ENCODE data around the gene ARHGDIG.
A peak's percentile ranks its signal among the peaks of the same experiment; 100 is the strongest.

ARHGDIG gene

DNA sequence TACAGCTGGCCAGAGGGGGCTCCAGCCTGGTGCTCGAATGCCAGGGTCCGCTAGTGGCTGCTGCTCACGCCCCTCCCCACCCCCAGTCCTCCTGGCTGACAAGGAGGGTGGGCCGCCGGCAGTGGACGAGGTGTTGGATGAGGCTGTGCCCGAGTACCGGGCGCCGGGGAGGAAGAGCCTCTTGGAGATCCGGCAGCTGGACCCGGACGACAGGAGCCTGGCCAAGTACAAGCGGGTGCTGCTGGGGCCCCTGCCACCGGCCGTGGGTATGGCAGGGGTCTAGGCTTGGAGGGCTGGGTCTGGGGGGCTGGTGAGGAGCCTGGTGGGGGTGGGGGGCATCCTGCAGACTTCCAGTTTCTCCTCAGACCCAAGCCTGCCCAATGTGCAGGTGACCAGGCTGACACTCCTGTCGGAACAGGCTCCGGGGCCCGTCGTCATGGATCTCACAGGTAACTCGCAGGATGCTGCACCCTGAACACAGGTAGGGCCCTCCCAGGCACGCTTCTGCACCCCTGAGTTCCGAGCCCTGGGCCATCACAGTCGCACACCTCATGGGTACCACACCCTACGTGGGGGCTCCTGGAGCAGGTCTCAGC is 1.4 kb downstream of the ARHGDIG start:
- DNase-seq, result no peak

GRCh38 chr16:282491-282890 is 2.1 kb downstream of the ARHGDIG start:
- no peak for DNase-seq

DNA sequence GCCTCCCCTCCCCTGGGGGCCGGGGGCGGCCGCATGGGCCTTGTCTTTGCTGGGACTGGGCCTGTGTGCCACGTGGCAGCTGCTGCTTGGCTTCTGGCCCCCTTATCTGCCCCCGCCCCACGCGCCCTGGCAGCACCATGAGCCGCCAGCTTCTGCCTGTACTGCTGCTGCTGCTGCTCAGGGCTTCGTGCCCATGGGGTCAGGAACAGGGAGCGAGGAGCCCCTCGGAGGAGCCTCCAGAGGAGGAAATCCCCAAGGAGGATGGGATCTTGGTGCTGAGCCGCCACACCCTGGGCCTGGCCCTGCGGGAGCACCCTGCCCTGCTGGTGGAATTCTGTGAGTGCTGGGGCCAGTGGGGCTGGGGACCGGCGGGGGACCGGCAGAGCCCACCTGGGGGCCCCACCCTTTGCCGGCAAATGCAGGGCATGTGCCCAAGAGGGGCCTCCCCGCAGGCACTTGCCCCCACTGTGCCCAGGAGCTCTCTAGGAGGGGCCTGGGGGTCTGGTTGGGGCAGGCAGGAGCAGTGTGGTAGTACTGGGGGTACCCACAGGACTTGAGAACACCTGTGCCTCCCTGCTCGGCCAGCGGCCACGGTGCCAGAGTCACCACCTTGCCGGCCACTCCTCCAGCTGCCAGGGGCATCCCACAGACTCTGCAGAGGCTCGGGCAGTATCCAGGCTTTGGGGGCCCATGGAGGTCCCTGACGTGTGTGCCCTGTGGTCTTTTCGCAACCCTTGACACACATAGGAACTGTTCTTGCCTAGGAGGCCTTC is 2.8 kb downstream of the ARHGDIG start, which contains the start of gene PDIA2:
Gene PDIA2 (plus strand): TSS at position 132 of the 773 bp plus-strand sequence. CDS start 6 bp downstream, at position 138.
- no peak for DNase-seq

- DNase-seq, result no peak
Observed at GRCh38 chr16:284204-285120, 4.1 kb downstream of the ARHGDIG start.

- DNase-seq, result no peak
Observed at GRCh38 chr16:285146-286055, 5.0 kb downstream of the ARHGDIG start.

DNA sequence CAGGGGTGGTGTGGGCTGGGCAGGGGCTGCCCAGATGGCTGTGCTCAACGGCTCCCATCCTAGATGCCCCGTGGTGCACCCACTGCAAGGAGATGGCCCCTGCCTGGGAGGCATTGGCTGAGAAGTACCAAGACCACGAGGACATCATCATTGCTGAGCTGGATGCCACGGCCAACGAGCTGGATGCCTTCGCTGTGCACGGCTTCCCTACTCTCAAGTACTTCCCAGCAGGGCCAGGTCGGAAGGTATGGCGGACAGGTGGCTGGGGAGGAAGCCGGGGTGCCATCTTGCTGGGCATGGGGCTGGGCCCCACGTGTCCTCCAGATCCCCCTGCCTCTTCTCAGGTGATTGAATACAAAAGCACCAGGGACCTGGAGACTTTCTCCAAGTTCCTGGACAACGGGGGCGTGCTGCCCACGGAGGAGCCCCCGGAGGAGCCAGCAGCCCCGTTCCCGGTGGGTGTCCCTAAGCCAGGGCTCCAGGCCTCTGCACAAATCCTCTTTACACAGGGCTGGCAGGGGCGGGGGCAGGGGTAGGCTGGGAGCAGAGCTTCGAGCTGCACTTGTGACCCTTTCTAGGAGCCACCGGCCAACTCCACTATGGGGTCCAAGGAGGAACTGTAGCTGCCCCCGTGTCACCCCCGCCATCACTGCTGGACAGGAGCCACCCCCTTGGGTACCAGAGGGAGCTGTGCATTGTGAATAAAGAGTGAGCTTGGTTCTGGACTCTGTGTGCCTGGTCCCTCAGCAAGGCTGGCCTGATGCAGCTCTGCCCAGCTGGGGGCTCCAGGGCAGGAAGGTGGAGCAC is 6.3 kb downstream of the ARHGDIG start:
- no peak for DNase-seq

DNA sequence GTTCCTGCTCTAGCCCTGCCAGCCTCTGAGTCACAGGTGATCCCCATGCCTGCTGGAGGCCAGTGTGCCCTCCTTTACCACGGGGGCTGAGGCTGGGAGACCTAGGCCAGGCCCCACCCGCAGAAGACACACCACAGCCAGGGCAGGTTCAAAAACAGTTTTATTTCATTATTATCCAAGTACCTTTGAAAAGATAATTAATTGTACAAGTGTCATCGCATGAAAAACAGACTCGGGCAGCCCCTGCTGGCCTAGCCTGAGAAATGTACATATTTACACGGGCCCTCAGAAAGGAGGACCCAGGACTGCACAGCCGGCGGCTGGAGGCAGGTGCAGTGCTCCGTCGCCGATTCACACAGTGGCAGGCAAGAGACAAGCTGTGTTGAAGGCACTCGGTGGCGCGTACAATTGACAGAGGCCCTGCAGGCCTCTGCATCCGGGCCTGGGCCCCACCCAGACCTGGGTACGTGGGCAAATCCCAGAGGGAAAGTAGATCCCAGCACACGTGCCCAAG is 7.0 kb downstream of the ARHGDIG start:
- DNase-seq, result peak; percentile 26

DNA sequence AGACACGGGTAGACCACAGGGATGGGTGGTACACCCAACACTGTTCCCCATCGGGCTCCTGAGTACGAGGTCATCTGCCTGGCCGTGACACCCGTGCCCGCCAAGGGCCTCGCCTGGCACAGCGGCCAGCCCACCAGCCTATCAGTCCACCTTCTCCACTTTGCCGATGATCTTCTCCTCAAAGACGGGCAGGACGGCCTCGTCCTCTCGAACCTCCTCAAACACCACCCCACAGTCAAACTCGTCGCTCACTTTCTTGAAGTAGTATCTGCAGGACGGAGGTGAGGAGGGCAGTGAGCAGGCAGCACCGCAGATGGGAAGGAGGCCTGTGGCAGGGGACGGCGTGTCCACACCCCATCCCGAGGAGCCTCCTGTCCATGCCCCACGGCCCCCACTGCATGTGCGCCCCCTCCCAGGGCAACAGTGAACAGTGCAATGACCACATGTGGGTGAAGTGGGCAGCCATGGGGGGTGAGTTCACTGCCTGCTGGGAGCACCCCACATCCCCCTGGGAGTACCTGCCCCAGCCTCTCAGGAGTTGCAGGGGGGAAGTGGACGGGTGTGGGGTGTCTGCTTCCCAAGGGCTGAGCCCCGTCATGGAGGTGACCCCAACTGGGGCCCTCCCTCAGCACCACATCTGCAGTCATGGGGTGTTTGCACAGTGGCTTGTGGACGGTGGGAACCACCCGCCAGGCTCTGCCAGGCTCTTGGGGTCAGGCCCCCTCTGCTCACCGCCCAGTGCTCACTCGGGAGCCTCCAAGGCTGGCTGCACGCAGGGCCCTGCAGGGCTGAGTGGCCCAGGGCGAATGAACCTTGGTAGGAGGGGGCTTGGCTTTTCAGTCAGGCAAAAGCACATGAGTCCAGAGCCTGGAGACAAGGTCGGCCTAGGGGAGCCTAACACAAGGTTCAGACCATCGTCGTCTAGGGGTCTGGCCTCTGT is 7.9 kb downstream of the ARHGDIG start:
- no peak for DNase-seq

DNA sequence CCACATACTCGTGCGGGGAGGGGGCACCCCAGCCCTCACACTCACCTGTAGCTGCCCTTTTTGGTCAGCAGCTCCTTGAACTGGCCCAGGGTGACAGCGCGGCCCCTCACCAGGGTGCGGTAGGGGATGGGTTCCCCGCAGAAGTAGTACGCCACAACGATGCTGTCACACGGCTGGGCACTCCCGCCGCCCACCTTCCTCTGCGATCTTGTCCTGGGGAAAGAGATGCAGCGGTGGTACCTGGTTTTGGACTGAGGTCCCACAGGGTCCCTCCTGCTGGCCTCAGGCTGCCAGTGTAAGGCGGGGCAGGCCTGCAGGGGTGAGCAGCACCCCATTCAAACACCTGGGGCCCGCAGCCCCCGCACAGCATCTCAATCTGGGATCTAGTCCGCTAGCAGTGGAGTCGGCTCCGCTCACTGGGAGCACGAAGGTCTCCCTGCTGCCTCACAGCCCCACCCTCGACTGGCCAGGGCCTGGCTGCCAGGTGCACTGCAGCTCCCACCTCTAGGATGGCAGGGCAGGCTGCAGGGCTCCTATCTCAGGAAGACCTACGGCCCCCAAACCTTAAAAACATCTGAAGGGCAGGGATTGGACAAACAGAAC is 9.1 kb downstream of the ARHGDIG start:
- DNase-seq, result no peak

- DNase-seq, result no peak
Observed at GRCh38 chr16:290015-290680, 9.8 kb downstream of the ARHGDIG start.

DNA sequence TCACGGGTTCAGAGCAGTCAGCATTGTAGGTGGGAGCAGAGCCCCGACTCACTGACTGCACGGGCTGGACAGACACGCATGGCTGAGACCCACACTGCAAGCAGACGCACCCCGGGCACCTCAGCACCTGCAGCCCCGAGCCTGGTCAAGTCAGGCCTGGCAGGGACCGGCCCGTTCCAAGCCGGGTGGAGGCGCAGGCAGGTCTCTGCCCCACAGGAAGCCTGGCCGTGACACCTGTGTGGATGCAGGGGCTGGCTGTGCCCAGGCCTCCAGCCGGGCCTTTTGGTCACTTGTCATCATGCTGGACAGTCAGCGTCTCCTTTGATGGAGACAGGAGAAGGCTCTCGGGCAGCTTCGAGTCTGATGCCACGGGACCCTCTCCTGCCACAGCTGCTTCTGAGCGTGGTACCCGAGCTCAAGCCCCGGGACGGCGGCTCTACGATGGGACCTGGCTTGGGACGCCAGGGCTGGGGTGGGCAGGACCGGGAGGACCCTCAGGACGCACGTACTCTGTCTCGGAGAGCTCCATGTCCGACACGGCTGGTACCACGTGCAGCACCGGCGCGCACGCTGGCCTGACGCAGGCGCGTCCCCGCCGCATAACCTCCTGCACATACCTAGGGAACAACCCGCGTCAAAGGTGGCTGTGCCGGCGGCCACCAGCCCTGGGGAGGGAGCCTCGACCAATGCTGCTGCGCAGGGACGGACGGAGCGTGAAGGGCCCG is 10.5 kb downstream of the ARHGDIG start:
- no peak for DNase-seq

DNA sequence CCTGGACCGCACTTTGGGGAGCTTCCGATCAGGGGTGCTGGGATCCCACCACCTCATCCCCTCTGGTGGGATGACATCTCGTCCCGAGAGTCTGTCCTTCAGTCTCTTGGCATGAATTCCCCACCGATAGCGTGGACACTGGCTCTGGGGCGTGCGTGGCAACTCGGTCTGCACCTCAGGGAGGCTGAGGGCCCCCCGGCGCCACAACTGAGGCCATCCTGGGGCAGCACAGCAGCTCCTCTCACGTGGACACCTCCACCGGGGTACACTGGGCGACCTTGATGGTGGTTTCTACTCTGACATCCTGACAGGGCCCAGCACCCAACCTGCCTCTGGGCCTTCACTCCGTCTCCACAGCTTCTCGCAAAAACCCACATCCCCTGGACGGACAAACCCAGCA is 11.1 kb downstream of the ARHGDIG start:
- no peak for DNase-seq

- no peak for DNase-seq
Observed at GRCh38 chr16:293043-293775, 12.8 kb downstream of the ARHGDIG start.

- DNase-seq, result no peak
Observed at GRCh38 chr16:296276-296675, 15.9 kb downstream of the ARHGDIG start.

- DNase-seq, result no peak
Observed at GRCh38 chr16:296806-297510, 16.6 kb downstream of the ARHGDIG start.

DNA sequence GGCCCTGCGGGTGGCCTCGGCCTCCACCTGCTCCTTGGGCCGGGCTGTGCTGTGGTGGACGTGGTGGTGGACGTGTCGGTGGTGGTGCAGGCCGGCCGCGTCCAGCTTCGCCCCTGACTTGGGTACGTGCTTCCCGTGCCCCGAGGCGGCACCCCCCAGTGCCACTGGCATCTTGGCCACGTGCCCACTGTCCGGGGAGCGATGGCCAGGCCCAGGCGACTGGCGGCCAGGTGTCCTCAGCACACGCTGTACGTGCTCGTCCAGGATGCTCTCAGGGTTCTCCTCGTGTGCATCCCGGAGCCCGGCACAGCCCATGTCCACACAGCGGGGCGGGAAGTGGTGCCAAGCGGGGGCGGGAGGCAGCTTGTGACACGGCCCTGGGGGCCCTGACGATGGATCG is 17.4 kb downstream of the ARHGDIG start:
- DNase-seq, result no peak

DNA sequence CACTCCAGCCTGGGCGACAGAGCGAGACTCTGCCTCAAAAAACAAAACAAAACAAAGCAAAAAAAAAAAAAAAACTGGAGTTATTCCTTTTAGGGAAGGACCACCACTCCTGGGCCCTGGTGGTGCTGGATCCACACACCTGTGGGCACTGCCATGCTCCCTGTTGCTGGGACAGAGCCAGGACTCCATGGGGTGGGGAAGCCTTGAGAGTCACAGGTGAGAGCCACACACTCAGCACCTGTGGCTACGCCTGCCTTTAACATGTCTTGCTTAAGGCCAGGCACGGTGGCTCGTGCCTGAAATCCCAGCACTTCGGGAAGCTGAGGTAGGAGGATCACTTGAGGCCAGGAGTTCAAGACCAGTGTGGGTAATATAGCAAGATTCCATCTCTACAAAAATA is 20.8 kb downstream of the ARHGDIG start:
- DNase-seq, result no peak

Data from NCI-H510A treated with DMSO at 0.1 percent for 48 hours (cell line).